Measurements from ENCODE around the gene PDIK1L.

The PDIK1L gene

DNA sequence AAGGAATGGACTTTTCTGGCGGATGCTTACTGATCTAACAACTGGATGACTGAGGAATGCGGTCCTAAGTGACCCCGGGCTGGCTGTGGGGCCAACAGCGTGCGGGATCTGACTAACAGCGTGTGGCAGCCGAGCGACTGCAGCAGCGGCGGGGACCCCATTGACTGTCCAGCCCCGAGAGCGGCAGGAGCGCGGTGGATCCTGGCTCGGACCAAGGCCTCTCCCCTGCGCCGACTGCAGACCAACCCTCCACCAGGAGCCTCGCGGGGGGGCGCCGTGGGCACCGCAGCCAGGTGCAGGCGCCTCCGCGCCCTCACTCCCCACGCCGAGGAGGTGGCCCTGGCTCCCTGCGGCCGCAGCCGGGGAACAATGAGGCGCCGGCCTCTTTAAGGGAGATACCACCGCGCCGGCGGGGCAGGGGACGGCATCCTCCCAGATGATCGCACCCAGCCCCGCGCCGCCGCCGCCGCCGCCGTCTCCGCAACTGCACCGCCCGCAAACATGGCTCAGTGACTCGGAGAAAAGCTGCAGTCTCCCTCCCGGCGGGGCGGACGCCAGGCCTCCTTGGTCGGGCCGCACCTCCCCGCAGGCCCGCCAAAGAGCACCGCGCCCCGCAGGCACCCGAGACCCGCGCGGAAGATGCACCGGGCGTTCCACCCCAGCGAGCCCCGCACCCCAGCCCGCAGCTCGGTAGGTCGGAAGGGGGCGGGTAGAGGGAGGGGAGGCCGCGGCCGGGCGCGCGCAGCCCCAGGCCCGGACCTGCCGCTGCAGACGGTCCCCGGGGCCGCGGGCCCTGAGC lies 694 bp upstream of the PDIK1L start:
- peak; percentile 84 for DNase-seq (ENCODE audit: low read depth)
- H3K4me3 ChIP-seq (ENCODE audit: low read depth, low read length): peak overlapping the region; percentile 70
- peak; percentile 56 for TF ChIP-seq POLR2A (IDR thresholded peaks at IDR 0.05; ENCODE audit: extremely low read depth, insufficient read length)
- TF ChIP-seq, protein P1, sequence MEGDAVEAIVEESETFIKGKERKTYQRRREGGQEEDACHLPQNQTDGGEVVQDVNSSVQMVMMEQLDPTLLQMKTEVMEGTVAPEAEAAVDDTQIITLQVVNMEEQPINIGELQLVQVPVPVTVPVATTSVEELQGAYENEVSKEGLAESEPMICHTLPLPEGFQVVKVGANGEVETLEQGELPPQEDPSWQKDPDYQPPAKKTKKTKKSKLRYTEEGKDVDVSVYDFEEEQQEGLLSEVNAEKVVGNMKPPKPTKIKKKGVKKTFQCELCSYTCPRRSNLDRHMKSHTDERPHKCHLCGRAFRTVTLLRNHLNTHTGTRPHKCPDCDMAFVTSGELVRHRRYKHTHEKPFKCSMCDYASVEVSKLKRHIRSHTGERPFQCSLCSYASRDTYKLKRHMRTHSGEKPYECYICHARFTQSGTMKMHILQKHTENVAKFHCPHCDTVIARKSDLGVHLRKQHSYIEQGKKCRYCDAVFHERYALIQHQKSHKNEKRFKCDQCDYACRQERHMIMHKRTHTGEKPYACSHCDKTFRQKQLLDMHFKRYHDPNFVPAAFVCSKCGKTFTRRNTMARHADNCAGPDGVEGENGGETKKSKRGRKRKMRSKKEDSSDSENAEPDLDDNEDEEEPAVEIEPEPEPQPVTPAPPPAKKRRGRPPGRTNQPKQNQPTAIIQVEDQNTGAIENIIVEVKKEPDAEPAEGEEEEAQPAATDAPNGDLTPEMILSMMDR (IDR thresholded peaks at IDR 0.05; ENCODE audit: low read depth, low read length): no peak

GRCh38 chr1:26112407-26112775 lies 767 bp downstream of the PDIK1L start:
- peak; percentile 56 for DNase-seq (ENCODE audit: low read depth)
- H3K4me3 ChIP-seq (ENCODE audit: low read depth, low read length): peak overlapping the region; percentile 89
- TF ChIP-seq, protein P2, sequence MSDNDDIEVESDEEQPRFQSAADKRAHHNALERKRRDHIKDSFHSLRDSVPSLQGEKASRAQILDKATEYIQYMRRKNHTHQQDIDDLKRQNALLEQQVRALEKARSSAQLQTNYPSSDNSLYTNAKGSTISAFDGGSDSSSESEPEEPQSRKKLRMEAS (IDR thresholded peaks at IDR 0.05; ENCODE audit: low read depth, low read length): no peak
- TF ChIP-seq POLR2A (IDR thresholded peaks at IDR 0.05; ENCODE audit: extremely low read depth, insufficient read length): no peak
- TF ChIP-seq MYC (IDR thresholded peaks at IDR 0.05; ENCODE audit: low read depth, low read length): no peak
- TF ChIP-seq, protein P1 (IDR thresholded peaks at IDR 0.05; ENCODE audit: low read depth, low read length): no peak

DNA sequence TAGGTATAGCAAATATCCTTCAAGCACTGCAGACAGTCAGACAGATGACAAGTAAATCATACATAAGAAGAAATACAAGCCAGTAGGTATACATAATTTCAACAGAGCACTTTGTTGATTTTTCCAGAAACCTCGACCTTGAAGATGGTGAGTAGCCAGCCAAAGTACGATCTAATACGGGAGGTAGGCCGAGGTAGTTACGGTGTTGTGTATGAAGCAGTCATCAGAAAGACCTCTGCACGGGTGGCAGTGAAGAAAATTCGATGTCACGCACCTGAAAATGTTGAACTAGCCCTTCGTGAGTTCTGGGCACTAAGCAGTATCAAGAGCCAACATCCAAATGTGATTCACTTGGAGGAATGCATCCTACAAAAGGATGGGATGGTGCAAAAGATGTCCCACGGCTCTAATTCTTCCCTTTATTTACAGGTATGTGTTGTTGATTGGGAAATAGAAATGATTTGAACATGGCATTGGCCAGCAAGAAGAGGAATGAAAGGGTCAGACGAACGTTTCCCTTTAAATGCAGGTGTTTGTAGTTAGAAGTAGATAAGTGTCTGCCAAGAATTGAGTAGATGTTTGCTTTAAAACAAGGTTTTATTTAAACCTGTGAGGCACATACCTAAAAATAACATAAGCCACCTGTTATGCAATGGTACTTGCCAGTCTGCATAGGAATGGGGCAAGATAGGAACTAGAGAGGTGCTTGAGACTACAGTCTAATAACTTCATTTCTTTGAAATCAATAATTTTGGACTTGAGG lies 2.7 kb downstream of the PDIK1L start:
- H3K4me3 ChIP-seq (ENCODE audit: low read depth, low read length): no peak overlapping the region
- no peak for TF ChIP-seq POLR2A (IDR thresholded peaks at IDR 0.05; ENCODE audit: extremely low read depth, insufficient read length)
- no peak for DNase-seq (ENCODE audit: low read depth)

GRCh38 chr1:26119892-26120608 lies 8.4 kb downstream of the PDIK1L start:
- no peak overlapping the region for H3K4me3 ChIP-seq (ENCODE audit: low read depth, low read length)
- no peak for DNase-seq (ENCODE audit: low read depth)
- TF ChIP-seq, protein P1 (IDR thresholded peaks at IDR 0.05; ENCODE audit: low read depth, low read length): no peak
- no peak for TF ChIP-seq POLR2A (IDR thresholded peaks at IDR 0.05; ENCODE audit: extremely low read depth, insufficient read length)
- TF ChIP-seq, protein P2 (IDR thresholded peaks at IDR 0.05; ENCODE audit: low read depth, low read length): no peak
- no peak for TF ChIP-seq MYC (IDR thresholded peaks at IDR 0.05; ENCODE audit: low read depth, low read length)

- no peak for DNase-seq (ENCODE audit: low read depth)
Measured at GRCh38 chr1:26121854-26122773, 10.5 kb downstream of the PDIK1L start.

More at GRCh38 chr1:26121854-26122773, 10.5 kb downstream of the PDIK1L start:
- no peak overlapping the region for H3K4me3 ChIP-seq (ENCODE audit: low read depth, low read length)
- TF ChIP-seq, protein P2 (IDR thresholded peaks at IDR 0.05; ENCODE audit: low read depth, low read length): no peak
- TF ChIP-seq, protein P1 (IDR thresholded peaks at IDR 0.05; ENCODE audit: low read depth, low read length): no peak
- TF ChIP-seq MYC (IDR thresholded peaks at IDR 0.05; ENCODE audit: low read depth, low read length): no peak
- no peak for TF ChIP-seq POLR2A (IDR thresholded peaks at IDR 0.05; ENCODE audit: extremely low read depth, insufficient read length)

Data from NB4 (cell line).